GM19328 (cell line): ENCODE data around the gene CDHR5.

Source experiments
- ATAC-seq: cut with Tn5 transposase; IDR thresholded peaks from one replicate; pipeline ENCODE4 v1.9.1; 2021; ENCODE audit warnings: mild to moderate bottlenecking, moderate library complexity; ENCODE audit not compliant: unreplicated experiment

The CDHR5 gene

DNA sequence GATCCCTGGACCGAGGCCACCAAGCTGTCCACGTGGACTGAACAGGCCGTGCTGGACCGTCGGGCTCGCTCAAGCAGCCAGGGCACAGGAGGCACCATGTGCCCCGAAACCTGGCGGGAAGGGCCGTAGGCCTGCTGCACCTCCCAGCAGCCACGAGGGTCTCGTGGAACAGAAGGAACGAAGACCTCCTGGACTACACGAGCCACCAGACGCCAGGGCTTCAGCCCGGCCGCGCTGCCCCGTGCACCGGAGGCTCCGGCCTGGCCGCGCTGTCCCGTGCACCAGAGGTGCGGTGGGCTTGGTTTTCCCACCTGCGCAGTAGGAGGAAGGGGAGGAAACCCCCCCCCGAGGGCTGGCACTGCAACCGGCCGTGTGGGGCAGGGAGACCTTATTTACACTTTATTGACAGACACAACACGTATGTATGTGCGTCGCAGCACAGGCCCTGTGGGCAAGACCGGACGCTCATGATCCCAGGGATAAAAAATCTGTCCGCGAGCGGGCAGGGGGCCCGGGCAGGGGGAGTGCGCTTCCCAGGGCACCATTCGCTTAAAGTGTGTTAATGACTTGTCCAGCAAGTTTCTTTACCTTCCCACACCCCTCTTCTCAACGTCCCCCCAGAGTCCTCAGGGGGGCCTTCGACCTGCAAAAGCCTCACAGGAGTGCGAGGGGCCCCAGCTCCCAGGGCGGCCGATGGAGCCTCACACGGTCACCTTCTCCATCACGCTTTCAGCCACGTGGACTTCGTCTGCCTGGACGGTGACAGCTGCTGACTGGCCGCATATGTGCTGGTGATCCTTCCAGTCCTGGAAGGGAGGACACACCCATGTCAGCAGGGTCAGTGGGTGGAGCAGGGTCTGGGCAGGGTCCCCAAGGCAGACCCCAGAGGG lies 19.3 kb upstream of the CDHR5 start:
- no peak for ATAC-seq

DNA sequence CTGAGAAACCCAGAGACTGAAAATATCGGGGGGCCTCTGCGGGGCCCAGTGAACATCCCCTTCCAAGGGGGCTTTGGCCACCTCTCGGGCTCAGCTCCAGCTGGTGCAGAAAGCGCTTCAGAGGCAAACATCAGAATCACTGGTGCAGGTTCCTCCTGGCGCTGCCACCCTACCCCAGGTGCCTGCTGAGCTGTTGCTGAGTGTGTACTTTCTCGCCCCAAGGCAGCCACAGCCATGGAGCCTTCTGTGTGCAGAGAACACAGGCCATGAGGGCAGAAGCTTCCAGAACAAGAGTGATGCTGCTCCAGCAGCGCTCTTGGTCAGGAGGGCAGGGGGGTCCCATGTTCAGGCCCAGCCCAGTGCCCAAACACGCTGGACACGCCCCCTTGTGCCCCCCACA lies 18.6 kb upstream of the CDHR5 start:
- ATAC-seq = no peak

DNA sequence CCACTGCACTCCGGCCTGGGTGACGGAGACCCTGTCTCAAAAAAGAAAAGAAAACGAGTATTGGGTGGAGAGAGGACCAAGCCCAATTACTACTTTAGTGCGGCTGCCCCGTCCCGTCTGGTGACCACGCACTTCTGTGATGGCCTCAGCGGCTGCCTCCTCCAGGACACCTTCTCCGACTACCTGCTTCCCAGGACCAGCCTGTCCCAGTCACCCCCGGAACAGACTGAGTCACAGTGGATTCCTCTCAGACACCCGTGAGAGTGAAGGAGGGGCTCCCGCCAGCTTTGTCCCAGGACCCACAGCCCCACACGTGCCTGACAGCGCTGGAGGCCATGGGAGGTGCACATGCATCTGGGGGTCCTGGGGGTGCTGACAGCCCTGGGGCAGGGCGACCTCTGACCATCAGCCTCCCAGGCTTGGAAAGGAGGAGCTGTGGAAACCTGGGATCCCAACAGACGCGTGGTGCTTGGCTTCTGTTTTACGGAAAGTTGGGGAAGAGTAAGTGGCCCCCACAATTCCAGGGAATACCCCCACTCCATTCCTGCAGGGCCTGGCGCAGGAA lies 17.1 kb upstream of the CDHR5 start:
- no peak for ATAC-seq

- ATAC-seq = no peak
Observed at GRCh38 chr11:640021-640706, 15.4 kb upstream of the CDHR5 start.

DNA sequence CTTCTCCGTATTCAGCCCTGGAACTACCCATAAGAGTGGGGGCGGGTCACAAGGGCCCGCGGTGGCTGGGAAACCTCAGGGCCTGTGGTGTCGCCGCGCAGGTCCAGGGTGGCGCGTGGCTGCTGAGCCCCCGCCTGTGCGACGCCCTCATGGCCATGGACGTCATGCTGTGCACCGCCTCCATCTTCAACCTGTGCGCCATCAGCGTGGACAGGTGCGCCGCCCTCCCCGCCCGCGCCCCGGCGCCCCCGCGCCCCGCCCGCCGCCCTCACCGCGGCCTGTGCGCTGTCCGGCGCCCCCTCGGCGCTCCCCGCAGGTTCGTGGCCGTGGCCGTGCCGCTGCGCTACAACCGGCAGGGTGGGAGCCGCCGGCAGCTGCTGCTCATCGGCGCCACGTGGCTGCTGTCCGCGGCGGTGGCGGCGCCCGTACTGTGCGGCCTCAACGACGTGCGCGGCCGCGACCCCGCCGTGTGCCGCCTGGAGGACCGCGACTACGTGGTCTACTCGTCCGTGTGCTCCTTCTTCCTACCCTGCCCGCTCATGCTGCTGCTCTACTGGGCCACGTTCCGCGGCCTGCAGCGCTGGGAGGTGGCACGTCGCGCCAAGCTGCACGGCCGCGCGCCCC lies 14.7 kb upstream of the CDHR5 start:
- no peak for ATAC-seq

- no peak for ATAC-seq
Observed at GRCh38 chr11:638631-639331, 14.0 kb upstream of the CDHR5 start.

GRCh38 chr11:637593-638521 lies 13.1 kb upstream of the CDHR5 start:
- no peak for ATAC-seq

DNA sequence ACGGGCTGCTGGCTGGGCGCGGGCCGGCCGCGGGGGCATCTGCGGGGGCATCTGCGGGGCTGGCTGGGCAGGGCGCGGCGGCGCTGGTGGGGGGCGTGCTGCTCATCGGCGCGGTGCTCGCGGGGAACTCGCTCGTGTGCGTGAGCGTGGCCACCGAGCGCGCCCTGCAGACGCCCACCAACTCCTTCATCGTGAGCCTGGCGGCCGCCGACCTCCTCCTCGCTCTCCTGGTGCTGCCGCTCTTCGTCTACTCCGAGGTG lies 12.5 kb upstream of the CDHR5 start:
- no peak for ATAC-seq

DNA sequence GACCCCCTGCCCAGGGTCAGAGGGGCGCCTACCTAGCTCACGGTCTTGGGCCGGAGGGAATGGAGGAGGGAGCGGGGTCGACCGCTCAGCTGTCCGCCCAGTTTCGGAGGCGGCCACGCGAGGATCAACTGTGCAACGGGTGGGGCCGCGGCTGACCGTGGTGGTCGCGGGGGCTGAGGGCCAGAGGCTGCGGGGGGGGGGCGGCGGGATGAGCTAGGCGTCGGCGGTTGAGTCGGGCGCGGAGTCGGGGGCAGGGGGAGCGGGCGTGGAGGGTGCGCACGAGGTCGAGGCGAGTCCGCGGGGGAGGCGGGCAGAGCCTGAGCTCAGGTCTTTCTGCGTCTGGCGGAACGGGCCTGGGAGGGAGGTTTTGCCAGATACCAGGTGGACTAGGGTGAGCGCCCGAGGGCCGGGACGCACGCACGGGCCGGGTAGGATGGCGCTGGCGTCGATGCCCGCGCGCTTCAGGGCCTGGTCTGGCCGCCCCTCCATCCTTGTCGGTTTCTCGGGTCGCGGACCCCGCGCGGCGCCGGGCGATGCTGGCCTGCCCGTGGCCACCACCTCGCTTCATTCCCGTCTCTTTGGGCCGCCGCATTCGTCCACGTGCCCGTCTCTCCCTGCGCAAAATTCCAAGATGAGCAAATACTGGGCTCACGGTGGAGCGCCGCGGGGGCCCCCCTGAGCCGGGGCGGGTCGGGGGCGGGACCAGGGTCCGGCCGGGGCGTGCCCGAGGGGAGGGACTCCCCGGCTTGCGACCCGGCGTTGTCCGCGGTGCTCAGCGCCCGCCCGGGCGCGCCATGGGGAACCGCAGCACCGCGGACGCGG lies 12.0 kb upstream of the CDHR5 start, which contains the start of gene DRD4:
Gene DRD4 (plus strand): TSS at position 759 of the 822 bp plus-strand sequence. CDS start 36 bp downstream, at position 795.
- no peak for ATAC-seq

DNA sequence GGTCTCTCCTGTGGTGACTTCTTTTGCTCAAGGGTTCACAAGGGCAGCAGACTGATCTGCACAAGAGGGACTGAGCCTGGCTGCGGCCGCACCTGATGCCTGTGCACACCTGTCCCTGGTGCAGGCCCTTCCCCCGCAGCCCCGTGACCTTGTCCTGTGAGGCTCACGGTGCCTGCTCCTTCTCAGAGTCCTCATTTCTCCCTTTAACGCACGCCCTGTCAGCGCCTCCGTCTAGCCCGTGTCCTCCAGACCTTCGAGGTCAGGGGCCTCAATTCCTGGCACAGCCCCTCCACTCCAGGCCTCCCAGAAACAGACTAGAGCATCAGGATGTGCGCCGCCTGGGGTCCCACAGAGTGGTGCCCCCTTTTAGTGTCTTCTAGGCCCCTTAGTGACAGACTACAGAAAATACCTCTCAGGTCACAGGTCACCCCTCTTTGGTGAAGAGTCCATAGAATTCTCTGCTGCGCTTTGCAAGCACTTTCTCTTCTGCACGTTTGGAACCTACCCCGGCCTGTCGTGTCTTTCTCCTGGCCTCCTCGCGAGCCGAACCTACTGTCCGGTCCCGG lies 11.3 kb upstream of the CDHR5 start:
- ATAC-seq = no peak

GRCh38 chr11:630871-631270 lies 6.1 kb upstream of the CDHR5 start:
- ATAC-seq = no peak

GRCh38 chr11:629237-629583 lies 4.5 kb upstream of the CDHR5 start:
- ATAC-seq = no peak

DNA sequence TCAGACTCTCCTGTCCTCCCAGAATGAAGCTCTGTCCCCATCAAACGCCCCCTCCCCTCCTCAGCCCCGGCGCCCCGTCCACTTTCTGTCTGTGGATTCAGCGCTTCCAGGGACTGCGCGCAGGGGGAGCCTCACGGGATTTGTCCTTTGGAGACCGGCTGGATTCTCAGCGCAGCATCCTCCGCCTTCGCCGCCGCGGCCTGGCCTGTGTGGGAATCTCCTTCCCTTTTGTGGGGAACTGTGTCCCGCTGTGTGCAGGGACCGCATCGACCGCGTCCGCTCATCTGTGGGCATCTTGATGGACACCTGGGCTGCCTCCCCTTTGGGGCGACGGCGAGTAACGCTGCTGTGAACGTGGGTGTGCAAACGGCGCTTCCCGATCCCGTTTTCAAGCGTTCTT lies 3.3 kb upstream of the CDHR5 start:
- no peak for ATAC-seq

GRCh38 chr11:627308-627576 lies 2.5 kb upstream of the CDHR5 start:
- no peak for ATAC-seq

GRCh38 chr11:626475-627307 lies 1.9 kb upstream of the CDHR5 start, which contains the start of gene SCT:
TSS of gene SCT (minus strand) at chr11:627181. CDS start at chr11:627143, 38 bp downstream.
- no peak for ATAC-seq

GRCh38 chr11:625636-626268 lies 997 bp upstream of the CDHR5 start:
- no peak for ATAC-seq

GRCh38 chr11:623999-624704 lies 603 bp downstream of the CDHR5 start:
- ATAC-seq = no peak
